ENCODE results near the gene PSORS1C2.

PSORS1C2 gene

GRCh38 chr6:31122791-31123706 lies 15.8 kb downstream of the PSORS1C2 start:
- no peak overlapping the region for H3K4me3 ChIP-seq (ENCODE audit: low read length)
- no peak overlapping the region for H3K9ac ChIP-seq (ENCODE audit: low read length)
- H3K4me2 ChIP-seq (ENCODE audit: low read length): no peak overlapping the region
- H3K9me3 ChIP-seq (ENCODE audit: insufficient read depth, low read length): no peaks in the 10 kb centered on the region
- no peak for TF ChIP-seq EZH2phosphoT487 (IDR thresholded peaks at IDR 0.05; ENCODE audit: low read depth)
- TF ChIP-seq, protein P1, sequence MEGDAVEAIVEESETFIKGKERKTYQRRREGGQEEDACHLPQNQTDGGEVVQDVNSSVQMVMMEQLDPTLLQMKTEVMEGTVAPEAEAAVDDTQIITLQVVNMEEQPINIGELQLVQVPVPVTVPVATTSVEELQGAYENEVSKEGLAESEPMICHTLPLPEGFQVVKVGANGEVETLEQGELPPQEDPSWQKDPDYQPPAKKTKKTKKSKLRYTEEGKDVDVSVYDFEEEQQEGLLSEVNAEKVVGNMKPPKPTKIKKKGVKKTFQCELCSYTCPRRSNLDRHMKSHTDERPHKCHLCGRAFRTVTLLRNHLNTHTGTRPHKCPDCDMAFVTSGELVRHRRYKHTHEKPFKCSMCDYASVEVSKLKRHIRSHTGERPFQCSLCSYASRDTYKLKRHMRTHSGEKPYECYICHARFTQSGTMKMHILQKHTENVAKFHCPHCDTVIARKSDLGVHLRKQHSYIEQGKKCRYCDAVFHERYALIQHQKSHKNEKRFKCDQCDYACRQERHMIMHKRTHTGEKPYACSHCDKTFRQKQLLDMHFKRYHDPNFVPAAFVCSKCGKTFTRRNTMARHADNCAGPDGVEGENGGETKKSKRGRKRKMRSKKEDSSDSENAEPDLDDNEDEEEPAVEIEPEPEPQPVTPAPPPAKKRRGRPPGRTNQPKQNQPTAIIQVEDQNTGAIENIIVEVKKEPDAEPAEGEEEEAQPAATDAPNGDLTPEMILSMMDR (IDR thresholded peaks at IDR 0.05; ENCODE audit: low read depth, low read length): no peak
- no peaks in the 10 kb centered on the region for H3K79me2 ChIP-seq (ENCODE audit: low read length)
- H3K4me1 ChIP-seq (ENCODE audit: low read length): peaks cover 3% of the 10 kb centered on the region
- no peak overlapping the region for H2AFZ ChIP-seq (ENCODE audit: low read depth, low read length)
- H3K27me3 ChIP-seq (ENCODE audit: low read depth, low read length): no peaks in the 10 kb centered on the region
- no peaks in the 10 kb centered on the region for H4K20me1 ChIP-seq (ENCODE audit: insufficient read depth, low read length)
- H3K27ac ChIP-seq (ENCODE audit: low read length): no peak overlapping the region
- H3K36me3 ChIP-seq (replicated peaks; ENCODE audit: low read depth, low read length): no peaks in the 10 kb centered on the region

- H3K9me3 ChIP-seq (ENCODE audit: insufficient read depth, low read length): no peaks in the 10 kb centered on the region
- no peaks in the 10 kb centered on the region for H3K36me3 ChIP-seq (replicated peaks; ENCODE audit: low read depth, low read length)
- H2AFZ ChIP-seq (ENCODE audit: low read depth, low read length): no peak overlapping the region
- H3K9ac ChIP-seq (ENCODE audit: low read length): no peak overlapping the region
- H3K27me3 ChIP-seq (ENCODE audit: low read depth, low read length): no peaks in the 10 kb centered on the region
- H3K79me2 ChIP-seq (ENCODE audit: low read length): no peaks in the 10 kb centered on the region
- no peaks in the 10 kb centered on the region for H3K4me1 ChIP-seq (ENCODE audit: low read length)
- H4K20me1 ChIP-seq (ENCODE audit: insufficient read depth, low read length): no peaks in the 10 kb centered on the region
- no peak overlapping the region for H3K4me3 ChIP-seq (ENCODE audit: low read length)
- H3K27ac ChIP-seq (ENCODE audit: low read length): no peak overlapping the region
- no peak for TF ChIP-seq EZH2phosphoT487 (IDR thresholded peaks at IDR 0.05; ENCODE audit: low read depth)
- TF ChIP-seq, protein P1 (IDR thresholded peaks at IDR 0.05; ENCODE audit: low read depth, low read length): no peak
- H3K4me2 ChIP-seq (ENCODE audit: low read length): no peak overlapping the region
Measured at GRCh38 chr6:31121131-31121790, 17.6 kb downstream of the PSORS1C2 start.

- Histone ChIP-seq H3K27me3 (ENCODE audit: low read depth, low read length) (no peaks in the 10 kb centered on the region), H3K4me1 (ENCODE audit: low read length) (peaks cover 7% of the 10 kb centered on the region), H3K9ac (ENCODE audit: low read length) (no peak within 1 kb of the TSS), H3K27ac (ENCODE audit: low read length) (no peak within 1 kb of the TSS), H3K36me3 (replicated peaks; ENCODE audit: low read depth, low read length) (no peaks in the 10 kb centered on the region), H3K9me3 (ENCODE audit: insufficient read depth, low read length) (no peaks in the 10 kb centered on the region), H3K4me3 (ENCODE audit: low read length) (no peak within 1 kb of the TSS), H2AFZ (ENCODE audit: low read depth, low read length) (no peak within 1 kb of the TSS), H3K4me2 (ENCODE audit: low read length) (no peak within 1 kb of the TSS), H4K20me1 (ENCODE audit: insufficient read depth, low read length) (no peaks in the 10 kb centered on the region), H3K79me2 (ENCODE audit: low read length) (no peaks in the 10 kb centered on the region)
- TF ChIP-seq, protein P1 (IDR thresholded peaks at IDR 0.05; ENCODE audit: low read depth, low read length): no peak
- no peak for TF ChIP-seq EZH2phosphoT487 (IDR thresholded peaks at IDR 0.05; ENCODE audit: low read depth)
Measured at GRCh38 chr6:31120151-31120915, 18.5 kb downstream of the PSORS1C2 start, which contains the start of gene CDSN. CDSN (minus strand) TSS chr6:31120446; CDS start chr6:31120419, 27 bp downstream.
